ENCODE measurements around the gene DGUOK.
"Not testable (repeated sequence)": the region's sequence is repeated elsewhere in the genome, so short reads cannot be mapped to it uniquely, and the experiment has no call there.

DGUOK gene

DNA sequence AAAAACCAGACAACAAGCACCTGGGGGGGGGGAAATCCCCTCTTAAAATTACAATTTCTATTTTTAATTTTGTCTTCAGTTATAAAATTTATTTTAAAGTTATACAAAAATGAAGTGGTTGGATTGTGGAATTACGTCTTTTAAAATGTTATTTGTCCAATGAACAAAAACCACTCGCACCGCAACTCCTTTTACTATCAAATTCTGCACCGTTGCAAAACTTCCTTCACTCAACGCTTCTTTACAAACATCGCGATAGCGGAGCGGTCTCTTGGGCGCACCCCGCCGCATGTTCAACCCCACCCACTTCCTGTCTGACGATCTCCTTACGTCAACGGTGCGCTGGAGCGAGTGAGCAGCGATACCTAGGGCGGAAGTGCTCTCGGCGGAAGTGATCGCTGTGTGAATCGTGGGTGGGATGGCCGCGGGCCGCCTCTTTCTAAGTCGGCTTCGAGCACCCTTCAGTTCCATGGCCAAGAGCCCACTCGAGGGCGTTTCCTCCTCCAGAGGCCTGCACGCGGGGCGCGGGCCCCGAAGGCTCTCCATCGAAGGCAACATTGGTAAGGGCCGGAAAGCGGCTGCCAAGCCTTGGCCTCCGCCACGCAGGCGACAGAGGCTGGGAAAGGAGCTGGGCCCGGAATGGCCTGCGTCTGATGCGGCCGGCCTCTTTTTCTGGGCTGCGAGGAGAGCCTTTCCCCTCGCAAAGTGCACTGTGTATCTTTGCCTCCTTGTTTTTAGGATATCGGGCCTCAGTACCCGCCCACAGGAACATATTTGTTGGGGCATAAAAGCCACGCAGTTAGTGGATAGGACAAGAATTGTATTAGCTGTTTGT lies at the start of gene DGUOK:
Gene DGUOK, plus strand, starts transcription at position 388 of the 835 bp plus-strand sequence. Its CDS starts 31 bp downstream, at position 419.
- peak; percentile 76 to 94 (median 91) for DNase-seq (ENCODE audit: low read depth in 2 of 3, low spot score in 2 of 3)

DNA sequence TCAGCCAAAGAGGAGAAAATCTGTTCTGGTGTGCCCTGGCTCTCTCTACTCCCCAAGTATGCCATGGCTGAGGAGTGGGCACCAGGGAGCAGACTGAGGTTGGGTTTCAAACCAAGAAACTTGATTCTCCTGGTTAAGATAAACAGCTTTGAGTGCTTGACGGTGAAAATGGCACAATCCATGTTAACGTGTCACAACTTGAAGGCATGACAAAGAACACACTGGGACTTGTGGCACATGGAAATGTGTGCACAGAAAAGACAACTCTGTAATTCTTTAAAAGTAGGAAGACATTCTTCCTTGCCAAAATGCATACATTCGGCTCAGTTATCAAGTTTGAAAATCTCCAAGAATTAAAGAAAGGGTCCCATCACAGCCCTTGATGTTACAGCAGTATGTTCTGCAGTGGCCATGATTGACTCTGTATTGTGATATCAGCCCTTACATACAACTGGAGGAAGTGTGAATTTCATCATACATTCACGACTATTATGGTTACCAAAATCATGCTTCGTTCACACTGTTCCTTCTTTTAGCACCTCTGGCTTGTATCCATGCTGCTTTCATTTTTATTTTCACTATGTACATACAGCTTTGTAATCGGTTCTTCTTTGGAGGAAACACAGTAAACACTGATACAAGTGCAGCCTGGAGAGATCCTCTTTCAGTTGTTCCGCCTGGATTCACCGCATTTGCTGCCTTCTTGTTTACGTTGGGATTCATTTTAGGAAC lies 49.4 kb upstream of the DGUOK start:
- no peak for DNase-seq (ENCODE audit: low read depth in 2 of 3, low spot score in 2 of 3)

DNA sequence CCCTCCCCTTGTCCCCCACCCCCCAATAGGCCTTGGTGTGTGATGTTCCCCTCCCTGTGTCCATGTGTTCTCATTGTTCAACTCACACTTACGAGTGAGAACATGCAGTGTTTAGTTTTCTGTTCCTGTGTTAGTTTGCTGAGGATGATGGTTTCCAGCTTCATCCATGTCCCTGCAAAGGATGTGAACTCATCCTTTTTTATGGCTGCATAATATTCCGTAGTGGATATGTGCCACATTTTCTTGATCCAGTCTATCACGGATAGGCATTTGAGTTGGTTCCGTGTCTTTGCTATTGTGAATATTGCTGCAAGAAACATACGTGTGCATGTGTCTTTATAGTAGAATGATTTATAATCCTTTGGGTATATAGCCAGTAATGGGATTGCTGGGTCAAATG lies 48.7 kb upstream of the DGUOK start:
- not testable (repeated sequence) for DNase-seq (ENCODE audit: low read depth in 2 of 3, low spot score in 2 of 3)

DNA sequence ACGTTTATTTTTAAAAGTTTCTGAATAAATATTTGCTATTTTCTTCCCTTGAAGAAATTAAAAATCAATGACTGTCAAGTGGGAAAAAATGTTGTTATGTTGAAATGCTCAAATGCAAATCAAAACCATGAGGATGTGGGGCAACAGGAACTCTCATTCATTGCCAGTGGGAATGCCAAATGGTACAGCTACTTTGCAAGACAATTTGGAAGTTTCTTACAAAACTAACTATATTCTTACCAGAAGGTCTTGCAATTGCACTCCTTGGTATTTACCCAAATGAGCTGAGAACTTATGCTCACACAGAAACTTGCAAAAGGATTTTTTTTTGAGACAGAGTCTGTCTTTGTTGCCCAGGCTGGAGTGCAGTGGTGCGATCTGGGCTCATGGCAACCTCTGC lies 41.3 kb upstream of the DGUOK start:
- DNase-seq (ENCODE audit: low read depth in 2 of 3, low spot score in 2 of 3) = no peak

DNA sequence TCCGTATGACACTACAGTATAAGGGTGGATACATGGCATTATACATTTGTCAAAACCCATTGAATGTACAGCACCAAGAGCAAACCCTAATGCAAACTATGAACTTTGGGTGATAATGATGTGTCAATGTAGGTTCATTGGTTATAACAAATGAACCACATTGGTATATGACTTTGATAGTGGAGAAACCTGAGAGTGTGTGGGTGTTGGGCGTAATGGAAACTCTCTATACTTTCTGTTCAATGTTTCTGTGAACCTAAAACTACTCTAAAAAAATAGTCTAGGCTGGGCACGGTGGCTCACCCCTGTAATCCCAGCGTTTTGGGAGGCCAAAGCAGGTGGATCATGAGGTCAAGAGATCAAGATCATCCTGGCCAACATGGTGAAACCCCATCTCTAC lies 40.3 kb upstream of the DGUOK start:
- peak in 1 of 3 experiments; percentile 32 for DNase-seq (ENCODE audit: low read depth in 2 of 3, low spot score in 2 of 3)

DNA sequence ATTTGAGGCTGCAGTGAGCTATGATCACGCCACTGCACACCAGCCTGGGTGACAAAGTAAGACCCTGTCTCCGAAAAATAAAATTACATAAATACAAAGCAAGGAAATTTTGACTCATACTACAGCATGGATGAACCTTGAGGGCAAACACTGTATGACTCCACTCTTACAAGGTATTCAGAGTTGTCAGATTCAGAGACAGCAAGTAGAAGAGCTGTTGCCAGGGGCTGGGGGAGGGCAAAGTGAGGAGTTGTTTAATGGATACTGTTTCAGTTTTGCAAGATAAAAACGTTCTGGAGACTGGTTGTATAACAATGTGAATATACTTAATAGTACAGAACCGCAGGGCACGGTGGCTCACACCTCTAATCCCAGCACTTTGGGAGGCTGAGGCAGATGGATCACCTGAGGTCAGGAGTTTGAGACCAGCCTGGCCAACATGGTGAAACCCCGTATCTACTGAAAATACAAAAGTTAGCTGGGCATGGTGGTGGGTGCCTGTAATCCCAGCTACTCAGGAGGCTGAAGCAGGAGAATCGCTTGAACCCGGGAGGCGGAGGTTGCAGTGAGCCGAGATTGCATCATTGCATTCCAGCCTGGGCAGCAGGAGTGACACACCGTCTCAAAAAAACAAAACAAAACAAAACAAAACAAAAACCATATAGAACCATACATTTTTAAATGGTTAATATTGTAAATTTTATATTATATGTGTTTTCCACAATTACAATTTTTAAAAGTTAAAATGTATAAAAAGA lies 38.9 kb upstream of the DGUOK start:
- not testable (repeated sequence) for DNase-seq (ENCODE audit: low read depth in 2 of 3, low spot score in 2 of 3)

DNA sequence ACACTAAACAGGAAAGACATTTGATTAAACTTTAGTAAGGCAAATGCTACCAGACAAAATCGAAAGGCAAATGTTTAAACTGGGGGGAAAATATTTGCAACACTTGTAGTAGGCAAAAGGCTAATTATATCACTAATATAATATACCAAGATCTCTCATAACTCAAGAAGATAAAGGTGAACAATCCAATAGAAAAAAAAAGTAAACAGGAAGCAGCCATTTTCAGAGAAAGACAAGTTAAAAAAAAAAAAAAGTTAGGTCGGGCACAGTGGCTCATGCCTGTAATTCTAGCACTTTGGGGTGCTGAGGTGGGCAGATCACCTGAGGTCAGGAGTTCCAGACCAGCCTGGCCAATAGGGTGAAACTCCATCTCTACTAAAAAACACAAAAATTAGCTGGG lies 38.3 kb upstream of the DGUOK start:
- no peak for DNase-seq (ENCODE audit: low read depth in 2 of 3, low spot score in 2 of 3)

DNA sequence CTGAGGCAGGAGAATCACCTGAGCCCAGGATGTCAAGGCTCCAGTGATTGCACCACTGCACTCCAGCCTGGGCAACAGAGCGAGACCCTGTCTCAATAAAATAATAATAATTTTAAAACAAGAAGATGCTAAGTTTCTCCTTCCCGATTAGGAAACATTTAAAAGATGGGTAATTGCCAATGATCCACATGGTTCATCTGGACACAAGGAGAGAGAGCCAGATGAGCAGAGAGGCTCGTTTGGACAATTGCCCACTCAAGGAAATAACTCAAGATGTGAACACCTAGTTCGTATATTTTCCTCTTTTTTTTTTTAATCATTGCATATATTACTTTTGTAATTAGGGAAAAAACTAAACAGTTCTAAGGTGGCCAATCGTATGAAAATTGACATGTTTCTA lies 37.5 kb upstream of the DGUOK start:
- no peak for DNase-seq (ENCODE audit: low read depth in 2 of 3, low spot score in 2 of 3)

DNA sequence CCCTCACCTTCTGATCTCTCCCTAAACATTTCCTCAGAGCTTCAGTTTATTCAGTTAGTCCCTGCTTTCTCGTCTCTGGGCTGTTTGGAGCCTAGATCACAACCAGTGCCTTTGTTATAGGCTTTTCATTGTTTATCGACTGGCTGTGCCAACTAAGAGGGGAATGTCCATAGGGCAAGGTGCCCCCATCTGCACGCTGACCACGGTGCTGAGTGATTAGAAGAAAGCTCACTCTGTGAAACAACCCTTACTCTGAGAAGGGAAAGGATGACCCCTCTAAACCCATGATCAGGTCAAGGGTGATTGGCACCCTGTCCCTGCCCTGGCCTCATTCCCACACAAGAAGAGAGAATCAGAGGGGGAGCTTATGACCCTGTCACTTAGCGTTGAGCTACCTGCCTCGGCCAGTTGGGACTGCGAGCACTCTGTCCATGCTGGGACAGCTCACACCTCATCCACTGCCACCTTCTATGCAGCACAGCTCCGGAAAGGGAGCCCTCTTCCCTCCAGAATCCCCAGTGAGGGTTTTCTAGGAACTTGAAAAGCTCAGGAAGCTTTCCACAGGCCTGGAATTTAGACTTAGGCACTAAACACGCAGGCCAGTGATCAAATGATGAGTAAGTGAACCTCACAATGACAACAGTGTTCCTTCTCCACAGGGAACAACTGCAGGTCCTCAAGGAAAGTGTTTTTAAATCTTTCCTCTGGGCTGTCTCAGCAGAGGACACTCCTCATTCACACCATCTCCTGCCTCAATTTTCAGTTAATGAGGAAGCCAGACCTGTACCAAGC lies 36.2 kb upstream of the DGUOK start:
- DNase-seq (ENCODE audit: low read depth in 2 of 3, low spot score in 2 of 3) = no peak

DNA sequence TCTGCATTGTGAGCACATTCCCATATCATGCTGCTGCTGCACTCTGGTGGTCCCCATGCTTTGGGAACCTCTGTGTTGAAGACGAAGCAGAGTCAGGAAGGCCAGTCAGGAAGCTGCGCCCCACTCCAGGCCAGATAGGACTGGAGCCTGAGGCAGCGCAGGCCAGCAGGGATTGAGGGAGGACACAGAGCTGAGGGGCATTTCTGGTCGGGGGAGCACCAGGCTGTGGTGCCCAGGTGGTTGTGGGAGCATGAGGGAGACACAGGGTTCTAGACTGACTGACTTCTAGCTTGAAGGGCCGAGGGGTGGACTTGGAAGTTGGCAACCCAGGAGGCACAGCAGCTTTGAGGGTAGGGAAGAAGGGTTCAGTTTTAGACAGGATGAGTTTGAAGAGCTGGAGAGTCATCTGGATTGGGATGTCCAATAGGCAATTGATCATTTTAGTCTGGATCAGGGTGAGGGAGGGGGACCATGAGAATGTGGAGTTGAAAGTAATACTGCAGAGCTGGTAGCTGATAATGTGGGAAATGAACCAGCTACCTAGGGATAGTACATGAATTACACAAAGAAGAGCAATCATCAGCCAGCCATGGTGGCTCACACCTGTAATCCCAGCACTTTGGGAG lies 35.3 kb upstream of the DGUOK start:
- DNase-seq (ENCODE audit: low read depth in 2 of 3, low spot score in 2 of 3) = no peak

DNA sequence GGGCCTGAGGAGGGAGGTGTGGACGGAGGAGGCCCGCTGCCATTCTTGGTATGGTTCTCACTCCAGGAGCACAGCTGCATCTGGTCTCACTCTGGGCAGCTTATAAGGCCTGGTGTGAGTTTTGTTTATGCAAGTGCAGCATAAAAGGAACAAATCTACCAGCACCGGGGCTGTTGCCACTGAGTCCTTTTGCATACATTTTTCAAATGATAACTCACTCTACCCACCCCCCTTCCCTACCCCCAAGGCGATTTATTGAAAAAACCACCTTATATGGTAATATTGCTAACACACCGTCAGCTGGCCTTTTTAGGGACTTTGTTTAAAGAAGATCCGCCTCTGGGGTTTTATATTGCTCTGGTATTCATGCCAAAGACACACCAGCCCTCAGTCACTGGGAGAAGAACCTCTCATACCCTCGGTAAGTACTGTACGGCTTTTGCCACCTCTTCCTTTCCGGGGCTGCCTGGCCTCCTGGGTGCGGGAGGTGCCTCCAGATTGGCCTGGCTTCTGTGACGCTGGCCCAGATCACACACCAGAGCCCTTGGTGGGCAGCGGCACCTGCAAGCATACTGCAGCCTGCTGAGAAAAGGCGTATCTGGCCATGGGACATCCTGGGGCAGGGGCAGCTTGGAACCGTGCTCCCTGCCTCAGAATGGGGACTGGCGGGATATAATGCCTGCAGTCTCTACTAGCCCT lies 33.9 kb upstream of the DGUOK start, which contains the start of gene ACTG2:
Gene ACTG2, plus strand, starts transcription at position 378 of the 699 bp plus-strand sequence. CDS start 8,304 bp downstream, outside the sequence.
- DNase-seq (ENCODE audit: low read depth in 2 of 3, low spot score in 2 of 3) = no peak

DNA sequence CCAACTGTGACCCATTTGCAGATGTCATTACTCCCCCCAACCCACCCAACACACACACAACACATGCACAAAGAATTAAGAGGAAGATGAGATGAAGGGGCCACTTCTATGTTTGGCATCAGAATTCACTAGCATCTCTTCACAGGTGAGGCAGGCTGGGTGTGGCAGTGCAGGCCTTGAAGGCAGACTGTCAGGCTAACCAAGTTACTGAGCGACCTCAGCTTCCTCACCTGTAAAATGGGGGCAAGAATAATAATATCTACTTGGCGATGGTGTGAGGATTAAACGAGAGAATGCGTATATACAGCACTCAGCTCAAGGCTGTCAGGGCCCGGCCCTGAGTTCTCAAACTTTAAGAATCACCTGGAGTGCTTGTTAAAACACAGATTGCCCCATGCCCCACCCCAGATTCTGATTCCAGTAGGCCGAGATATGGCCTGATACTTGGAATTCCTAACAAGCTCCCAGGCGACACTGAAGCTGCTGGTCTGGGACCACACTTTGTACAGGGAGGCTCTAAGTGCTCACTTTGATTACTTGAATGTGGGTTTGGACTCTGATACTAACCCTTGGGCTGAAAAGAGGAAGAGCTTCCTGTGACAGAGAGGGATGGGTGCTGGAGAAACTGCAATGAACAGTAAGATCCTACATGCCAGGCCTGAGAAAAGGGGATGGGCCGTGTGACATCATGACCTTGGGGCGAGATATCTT lies 32.8 kb upstream of the DGUOK start:
- DNase-seq (ENCODE audit: low read depth in 2 of 3, low spot score in 2 of 3) = no peak

DNA sequence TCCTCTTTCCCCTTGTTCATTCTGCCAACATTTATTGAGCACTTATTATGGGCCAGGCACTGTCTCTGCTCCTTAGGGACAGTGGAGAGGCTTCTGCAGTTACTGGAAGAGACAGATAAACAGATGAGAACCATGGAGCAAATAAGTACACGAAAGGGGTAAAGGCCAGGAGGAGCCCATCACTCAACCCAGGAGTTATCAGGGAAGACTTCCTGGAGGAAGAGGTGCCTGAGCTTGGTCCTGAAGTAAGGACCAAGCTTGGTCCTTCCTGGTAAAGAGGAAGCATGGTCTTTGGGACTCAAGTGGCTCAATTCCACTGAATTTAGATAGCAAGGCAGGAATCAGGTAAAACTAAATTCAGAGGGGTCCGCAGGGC lies 32.2 kb upstream of the DGUOK start:
- DNase-seq (ENCODE audit: low read depth in 2 of 3, low spot score in 2 of 3) = no peak

DNA sequence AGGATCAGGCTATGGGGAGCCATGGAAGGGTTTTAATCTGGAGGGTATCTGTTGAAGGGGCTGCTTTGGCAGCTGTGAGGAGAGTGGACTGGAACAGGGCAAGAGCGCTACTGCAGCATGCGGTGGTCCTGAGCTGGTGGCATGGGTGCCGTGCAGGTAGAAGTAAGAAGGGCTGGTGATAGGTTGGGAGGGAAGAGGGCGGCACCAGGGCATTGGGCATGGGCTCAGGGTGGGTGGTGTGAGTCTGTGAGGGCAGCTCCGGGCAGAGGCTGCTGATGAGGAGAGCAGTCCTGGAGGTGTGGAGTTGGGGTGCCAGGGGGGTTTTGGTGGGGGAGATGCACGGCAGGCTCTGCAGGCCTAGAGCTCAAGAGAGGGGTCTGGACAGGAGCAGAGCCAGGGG lies 31.8 kb upstream of the DGUOK start:
- DNase-seq (ENCODE audit: low read depth in 2 of 3, low spot score in 2 of 3) = no peak

DNA sequence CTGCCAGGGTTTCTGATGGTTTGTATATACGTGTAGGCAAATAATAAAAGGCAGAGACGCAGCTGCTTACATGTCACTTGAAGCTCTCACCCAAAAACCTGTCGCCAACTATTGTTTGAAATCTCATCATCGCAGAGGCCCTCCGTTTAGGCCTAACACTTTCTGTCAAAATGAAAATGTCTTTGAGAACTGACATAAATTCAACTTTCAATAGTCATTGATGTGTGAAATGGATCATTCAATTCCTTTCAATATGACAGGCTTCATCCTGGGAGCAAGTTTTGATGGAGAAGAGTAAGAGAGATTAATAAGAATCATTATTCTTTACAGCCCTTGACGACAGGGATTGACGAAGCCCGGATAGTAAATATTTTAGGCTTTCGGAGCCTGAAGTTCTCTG lies 31.2 kb upstream of the DGUOK start:
- DNase-seq (ENCODE audit: low read depth in 2 of 3, low spot score in 2 of 3) = no peak

DNA sequence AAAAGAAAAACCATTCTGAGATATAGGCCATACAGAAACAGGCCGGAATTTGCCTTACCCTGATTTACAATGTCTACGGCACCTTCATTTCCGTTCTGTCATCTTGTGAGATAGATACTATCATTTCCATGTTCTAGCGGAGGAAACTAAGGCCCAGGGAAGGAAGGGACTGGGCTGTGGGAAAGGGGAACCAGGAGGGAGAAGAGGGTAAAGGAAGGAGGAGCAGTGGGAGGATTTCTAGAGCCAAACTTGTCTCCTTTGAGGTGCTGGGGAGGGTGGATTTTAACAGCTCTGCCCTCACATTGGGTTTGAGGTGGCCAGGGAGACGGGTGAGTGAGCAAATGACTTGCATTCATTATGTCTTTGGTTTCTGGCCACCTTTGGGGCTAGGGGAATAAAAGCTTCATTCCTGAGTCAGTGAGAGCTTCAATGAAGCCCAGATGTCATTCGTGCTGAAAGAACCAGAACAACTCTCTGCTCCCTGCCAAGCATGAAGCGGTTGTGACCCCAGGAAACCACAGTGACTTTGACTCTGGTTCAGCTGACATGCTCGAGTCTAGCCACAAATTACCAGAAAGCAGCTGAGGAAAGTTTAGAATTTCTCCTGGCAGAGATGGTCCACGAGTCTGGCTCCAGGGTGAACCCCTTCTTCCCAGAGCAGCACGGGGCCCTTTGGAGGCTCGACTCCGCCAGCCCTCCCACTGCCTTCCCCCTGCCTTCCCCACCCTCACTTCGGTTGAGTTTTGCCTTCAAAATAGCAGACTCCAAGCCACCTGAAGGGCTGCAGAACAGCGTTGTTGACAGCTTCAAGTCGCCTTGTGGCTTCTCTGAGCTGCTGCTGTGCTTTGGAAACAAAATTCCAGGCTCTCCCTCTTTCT lies 30.1 kb upstream of the DGUOK start:
- peak in 1 of 3 experiments; percentile 16 for DNase-seq (ENCODE audit: low read depth in 2 of 3, low spot score in 2 of 3)

DNA sequence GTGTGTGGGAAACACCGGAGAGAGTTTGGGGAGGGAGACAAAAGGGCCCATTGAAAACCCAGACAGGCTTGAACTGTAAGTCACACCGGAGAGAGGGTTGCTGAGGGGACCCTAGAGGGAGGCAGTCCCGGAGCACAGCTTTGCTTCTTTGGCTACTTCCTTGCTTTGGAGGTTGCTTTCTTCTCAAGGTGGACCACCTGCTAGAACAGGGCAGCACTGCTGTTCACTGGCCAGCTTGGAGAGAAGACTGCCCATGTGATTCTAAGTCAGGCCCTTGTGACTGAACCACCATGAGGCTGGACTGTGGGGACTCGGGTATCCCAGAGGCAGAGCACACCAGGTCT lies 29.5 kb upstream of the DGUOK start:
- DNase-seq (ENCODE audit: low read depth in 2 of 3, low spot score in 2 of 3) = no peak

DNA sequence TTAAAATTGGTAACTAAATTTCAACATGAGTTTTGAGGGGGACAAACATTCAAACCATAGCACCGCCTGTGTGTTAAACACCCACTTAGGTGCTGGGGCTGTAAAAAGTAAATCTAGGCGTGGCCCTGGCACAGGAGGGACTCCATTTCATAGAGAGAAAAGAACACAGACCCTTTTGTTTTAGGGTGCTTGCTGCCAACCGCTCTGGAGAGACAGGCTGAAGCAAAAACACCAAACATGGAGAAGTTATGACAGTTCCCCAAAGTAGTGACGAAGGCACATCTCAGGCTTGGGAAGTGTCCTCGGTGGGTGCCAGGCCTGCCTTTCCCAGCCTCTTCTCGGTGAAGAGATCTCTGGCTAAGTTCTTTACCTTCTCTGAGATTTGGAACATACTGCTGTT lies 28.7 kb upstream of the DGUOK start:
- no peak for DNase-seq (ENCODE audit: low read depth in 2 of 3, low spot score in 2 of 3)
